GM19463 (cell line): Measurements from ENCODE around the gene SPATA20.

ENCODE experiments used
- ATAC-seq: cut with Tn5 transposase; IDR thresholded peaks from one replicate; pipeline ENCODE4 v1.9.1; 2021; ENCODE audit warnings: mild to moderate bottlenecking, moderate library complexity; ENCODE audit not compliant: unreplicated experiment

Gene SPATA20

DNA sequence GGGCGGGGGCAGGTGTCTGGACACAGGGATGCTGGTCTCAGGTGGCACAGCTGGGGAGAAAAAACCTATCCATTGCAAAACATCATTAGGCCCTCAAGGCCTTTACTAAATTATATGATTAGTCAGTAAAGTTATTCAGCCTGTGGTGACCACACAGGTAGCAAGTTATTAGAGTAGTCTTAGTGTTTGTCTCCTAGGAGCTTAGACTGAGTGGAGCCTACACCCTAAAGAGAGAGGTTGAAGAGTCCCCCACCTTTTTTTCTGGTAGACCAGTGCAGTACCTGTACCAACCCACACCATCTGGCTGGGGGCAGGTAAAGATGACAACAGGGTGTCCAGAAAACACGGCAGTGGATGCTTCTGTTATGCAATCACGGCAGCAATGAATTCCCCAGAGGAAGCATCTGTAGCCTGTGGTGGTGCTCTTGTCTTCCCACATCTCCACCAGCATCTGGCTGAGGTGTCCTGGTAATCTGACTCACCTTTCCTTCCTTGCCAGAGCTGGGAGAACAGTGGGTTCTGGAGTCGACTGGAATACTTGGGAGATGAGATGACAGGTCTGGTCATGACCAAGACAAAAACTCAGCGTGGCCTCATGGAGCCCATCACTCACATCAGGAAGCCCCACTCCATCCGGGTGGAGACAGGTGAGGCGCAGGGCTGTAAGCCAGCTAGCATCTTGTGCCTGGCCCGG is 27.7 kb upstream of the SPATA20 start:
- no peak for ATAC-seq

DNA sequence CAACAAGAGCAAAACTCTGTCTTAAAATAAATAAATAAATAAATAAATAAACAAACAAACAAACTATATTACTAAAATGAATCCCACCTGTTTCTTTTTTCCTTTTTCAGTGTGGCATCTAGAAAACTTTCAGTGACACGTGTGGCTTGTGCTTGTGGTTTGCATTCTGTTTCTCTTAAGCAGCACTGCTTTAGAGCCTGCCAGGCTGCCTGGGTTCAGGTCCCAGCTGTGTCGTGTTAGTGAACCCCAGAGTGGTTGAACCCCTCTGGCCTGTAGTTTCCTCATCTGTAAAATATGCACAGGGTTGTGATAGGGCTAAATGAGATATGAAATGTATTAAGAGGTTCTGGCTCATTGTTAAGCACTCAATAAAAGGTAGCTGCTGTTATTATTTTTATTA is 26.5 kb upstream of the SPATA20 start:
- ATAC-seq, result no peak

- ATAC-seq, result no peak
These were observed 25.5 kb upstream of the SPATA20 start for GRCh38 chr17:50521514-50521913.

DNA sequence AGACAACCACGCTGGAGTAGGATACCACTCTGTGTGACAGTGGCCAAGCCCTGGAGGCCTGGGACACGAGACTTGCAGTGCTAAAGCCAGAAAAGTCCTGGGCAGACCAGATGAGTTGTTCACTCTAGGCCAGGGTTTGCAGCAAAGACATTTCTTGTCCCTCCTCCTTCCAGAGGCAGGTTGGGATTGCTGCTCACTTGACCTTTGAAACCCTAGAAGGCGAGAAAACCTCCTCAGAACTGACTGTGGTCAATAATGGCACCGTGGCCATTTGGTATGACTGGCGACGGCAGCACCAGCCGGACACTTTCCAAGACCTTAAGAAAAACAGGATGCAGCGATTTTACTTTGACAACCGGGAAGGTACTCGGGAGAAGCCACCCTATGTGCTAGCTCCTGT is 24.2 kb upstream of the SPATA20 start:
- no peak for ATAC-seq

DNA sequence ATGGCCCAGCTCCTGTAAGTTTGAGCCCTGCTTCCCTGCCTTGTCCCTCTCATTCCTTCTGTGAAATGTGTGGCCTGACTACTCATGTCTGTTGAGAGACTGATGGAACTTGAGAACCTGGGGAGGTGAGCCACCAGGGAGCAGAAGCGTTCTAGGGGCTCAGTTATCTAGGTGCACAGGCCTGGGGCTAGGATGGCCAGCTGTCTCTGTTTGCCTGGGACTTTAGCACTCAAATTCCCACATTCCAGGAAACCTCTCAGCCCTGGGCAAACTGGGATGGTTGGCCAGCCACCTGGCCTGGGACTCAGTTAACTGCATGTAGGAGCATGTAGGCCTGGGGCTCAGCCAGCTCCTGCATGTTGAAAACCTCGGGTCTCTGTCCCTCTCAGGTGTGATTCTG is 23.8 kb upstream of the SPATA20 start:
- ATAC-seq, result no peak

DNA sequence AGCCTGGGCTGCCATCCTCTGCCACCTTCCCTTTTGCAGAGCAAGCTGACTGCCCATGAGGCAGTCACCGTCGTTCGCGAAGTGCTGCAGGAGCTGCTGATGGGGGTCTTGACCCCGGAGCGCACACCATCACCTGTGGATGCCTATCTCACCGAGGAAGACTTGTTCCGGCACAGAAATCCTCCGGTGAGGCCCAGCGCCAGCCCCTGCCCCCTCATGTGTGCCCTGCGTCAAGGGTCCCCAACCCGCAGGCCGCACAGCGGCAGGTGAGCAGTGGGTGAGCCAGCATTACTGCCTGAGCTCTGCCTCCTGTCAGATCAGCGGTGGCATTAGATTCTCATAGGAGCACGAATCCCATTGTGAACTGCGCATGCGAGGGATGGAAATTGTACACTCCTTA is 22.1 kb upstream of the SPATA20 start:
- no peak for ATAC-seq

- ATAC-seq, result no peak
These were observed 19.7 kb upstream of the SPATA20 start for GRCh38 chr17:50527155-50527762.

- no peak for ATAC-seq
These were observed 19.0 kb upstream of the SPATA20 start for GRCh38 chr17:50527949-50528474.

DNA sequence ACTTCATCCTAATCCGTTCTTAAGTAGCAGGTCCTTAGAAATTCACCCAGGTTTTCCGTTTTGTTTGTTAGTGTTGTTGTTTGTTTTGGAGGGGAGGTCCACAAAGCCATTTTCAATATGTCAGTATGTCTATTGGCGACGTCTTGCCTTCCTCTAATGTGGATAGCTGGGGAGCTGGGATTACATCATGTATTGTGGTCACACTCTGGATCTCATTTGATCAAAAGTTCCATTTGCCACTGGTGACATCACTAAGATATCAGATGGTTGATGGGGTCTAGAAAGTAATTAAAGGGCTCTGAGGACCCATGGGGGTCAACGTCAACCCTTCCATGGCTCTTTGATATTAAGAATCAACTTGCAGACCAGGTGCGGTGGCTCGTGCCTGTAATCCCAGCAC is 17.1 kb upstream of the SPATA20 start:
- no peak for ATAC-seq

DNA sequence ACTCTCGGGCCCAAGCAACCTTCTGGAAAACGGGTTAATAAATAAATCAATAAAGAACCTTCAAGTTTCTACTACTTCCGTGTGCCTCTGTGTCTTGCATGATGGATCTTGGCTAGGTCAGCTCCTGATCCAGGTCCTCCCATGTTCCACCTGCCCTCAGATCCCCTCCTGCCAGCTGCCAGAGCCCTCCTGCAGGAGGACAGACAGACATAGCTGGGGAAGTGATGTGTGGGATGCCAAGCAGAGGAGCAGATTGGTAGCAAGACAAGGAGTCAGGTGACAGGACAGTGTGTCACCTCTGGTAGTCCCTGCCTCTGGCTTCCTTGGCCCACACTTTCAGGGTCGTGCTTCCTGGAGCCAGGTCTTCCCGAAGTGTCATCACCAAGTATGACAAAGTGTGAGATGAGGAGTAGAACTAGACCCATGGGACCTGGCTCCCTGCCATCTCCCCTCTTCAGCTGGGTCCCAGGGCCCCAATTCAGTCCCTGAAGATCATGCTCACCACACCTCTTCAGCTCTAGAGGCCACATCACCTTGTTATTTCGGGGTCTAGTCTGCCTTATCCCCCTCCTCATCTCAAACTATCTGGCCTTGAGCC is 15.4 kb upstream of the SPATA20 start:
- ATAC-seq, result no peak

GRCh38 chr17:50532452-50533024 is 14.4 kb upstream of the SPATA20 start, which contains the start of gene EPN3:
TSS of gene EPN3 (plus strand) at chr17:50532735. CDS start at chr17:50536557, 3,822 bp downstream.
- no peak for ATAC-seq

DNA sequence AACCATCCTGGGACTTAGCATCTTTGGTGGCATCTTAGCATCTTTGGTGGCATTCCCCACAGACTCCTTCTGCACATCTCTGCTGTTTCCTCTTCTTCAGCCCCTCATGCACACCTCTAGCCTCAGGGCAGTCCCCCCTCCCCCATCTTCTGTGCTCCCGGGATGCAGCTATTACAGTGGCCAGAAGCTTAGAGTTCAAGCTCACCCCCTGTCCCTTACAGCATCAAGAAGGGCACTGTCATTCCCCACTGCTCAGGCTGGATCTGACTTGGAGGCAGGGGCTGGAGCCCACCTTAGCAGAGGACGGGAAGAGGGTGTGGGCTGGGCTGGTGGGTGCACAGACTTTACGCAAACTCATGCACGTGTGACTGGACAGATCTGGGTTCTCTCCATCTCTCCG is 13.8 kb upstream of the SPATA20 start:
- no peak for ATAC-seq

DNA sequence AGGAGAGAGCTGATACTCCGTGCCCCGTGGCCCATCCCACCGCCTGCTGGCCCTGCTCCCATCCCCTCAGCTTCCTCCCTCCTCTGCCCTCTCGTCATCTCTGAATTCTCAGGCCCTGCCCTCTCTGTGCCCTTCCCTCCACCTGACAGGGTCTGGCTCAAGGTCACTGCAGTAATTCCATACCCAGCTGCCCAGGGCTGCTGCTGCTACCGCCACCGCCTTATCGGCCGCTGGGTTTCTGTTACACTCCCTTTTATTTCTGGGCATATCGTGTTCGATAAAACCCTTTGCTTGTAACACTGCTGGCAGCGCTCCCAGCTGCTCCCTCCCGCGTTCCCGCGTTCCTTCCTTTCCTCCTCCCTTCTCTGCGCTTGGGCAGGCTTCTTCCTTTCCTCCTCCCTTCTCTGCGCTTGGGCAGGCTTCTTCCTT is 13.2 kb upstream of the SPATA20 start:
- no peak for ATAC-seq

DNA sequence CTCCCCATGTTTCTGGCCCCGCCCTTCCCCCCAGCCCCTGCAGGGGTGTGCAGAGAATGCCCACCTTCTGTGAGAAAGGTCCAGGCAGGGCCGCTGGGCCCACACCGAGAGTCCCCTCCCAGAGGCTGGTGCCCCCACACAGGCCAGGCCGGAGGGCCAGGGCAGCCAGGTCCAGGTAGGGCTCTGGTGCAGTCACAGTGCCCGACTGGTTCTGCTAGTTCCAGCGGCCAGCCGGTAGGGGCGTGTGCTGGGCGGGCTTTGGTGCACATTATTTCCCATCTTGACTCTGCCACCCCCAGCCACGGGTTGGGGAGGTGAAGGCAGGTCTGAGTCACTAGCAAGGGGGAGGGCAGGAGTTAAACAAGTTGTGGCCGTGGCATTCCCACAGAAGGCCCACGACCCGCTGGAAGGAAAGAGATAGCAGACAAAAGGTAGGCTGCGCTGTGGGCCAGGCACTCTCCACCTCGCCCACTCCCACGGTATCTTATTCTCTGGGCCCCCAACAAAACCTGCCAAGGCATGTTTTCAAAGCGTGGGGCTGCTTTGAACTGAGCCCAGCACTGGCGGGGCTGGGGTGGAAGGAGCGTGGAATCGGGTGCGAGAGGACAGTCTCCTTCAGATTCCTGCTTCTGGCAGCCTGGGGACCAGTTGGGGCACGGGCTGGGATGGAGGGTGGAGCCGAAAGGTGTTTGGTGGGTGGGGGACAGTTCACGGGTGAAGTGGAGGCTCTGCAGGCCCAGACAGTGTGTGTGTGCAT is 12.6 kb upstream of the SPATA20 start:
- ATAC-seq, result no peak

GRCh38 chr17:50534979-50535326 is 12.0 kb upstream of the SPATA20 start:
- ATAC-seq, result no peak

DNA sequence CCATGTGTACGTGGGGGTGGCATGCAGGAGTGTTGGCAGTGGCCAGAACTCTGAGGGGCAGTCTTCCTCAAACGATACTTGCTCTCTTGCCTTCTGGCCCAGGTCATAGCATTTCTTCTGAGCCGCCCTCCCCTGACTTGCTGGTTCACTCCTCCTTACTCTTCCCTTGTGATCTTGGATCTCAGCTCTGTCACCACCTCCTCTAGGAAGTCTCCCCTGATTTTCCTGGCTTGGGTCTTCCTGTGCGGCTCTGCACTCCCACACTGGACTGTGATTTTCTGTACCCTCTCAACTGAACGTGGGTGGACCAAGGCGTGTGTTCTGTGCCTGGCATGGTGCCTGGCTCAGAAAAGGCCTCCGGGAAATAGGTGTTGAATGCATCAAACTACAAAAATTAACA is 11.6 kb upstream of the SPATA20 start:
- no peak for ATAC-seq

GRCh38 chr17:50536683-50537646 is 10.0 kb upstream of the SPATA20 start:
- no peak for ATAC-seq

DNA sequence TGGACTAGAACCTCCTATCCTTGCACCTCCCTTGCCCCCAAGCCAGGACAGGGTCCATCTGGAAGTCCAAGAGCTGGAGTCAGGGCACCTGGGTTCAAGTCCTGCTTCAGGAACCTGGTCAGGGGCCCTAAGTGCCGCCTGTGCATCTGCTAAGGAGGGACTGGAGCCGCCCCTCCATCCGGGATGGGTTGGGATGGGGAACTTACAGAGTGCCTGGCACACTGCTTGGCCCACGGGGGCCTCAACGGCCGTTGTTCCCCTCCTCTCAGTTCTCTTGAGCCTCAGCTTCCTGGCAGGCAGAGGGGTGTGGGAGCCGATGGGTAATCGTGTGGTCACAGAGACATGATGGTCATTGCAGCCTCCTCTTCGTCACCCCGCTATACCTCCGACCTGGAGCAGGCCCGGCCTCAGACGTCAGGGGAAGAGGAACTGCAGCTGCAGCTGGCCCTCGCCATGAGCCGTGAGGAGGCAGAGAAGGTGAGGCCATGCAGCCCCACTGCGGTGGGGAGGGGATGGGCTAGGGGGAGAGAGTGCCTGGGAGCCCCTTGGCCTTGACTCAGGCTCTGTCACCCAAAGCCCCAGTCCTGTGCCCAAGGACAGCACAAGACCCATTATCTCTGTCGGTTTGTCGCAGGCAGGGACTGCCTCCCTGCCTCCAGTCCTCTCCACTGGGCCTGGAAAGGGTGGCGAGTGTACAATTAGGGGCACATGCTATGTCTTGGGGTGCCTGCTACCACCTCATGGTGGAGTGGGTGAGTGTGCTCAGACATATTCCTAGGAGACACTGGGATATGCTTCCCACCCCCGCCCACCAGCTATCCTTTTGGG is 9.0 kb upstream of the SPATA20 start:
- ATAC-seq, result no peak
